Activated CD4-positive, alpha-beta T cell treated with anti-CD3 and anti-CD28 coated beads, Interleukin-2, Interleukin-4, amounts not matched to agents 100 ng/mL and 50 ng/mL, durations not matched to agents 16 hours and 8 hours (primary cell): ENCODE measurements around the gene SLC35D3.
"Not testable (repeated sequence)": the region's sequence is repeated elsewhere in the genome, so short reads cannot be mapped to it uniquely, and the experiment has no call there.

ENCODE experiments used
- DNase-seq: peaks from one replicate; pipeline ENCODE4 v3.0.0-alpha.2; 2020; ENCODE audit warnings: low spot score

Gene SLC35D3

GRCh38 chr6:136923116-136923953, 1.2 kb downstream of the SLC35D3 start:
- no peak for DNase-seq

- DNase-seq, result no peak
Observed at GRCh38 chr6:136923954-136924673, 2.0 kb downstream of the SLC35D3 start.

GRCh38 chr6:136926383-136926782, 4.3 kb downstream of the SLC35D3 start:
- no peak for DNase-seq

GRCh38 chr6:136927292-136927691, 5.2 kb downstream of the SLC35D3 start:
- DNase-seq, result no peak

- no peak for DNase-seq
Observed at GRCh38 chr6:136930528-136930927, 8.4 kb downstream of the SLC35D3 start.

- no peak for DNase-seq
Observed at GRCh38 chr6:136932599-136932998, 10.5 kb downstream of the SLC35D3 start.

- DNase-seq, result no peak
Observed at GRCh38 chr6:136945072-136945471, 23.0 kb downstream of the SLC35D3 start.

- no peak for DNase-seq
Observed at GRCh38 chr6:136945711-136946121, 23.6 kb downstream of the SLC35D3 start.

GRCh38 chr6:136947037-136947436, 24.9 kb downstream of the SLC35D3 start:
- no peak for DNase-seq

GRCh38 chr6:136949957-136950356, 27.9 kb downstream of the SLC35D3 start:
- DNase-seq, result not testable (repeated sequence)

GRCh38 chr6:136950436-136951126, 28.5 kb downstream of the SLC35D3 start:
- DNase-seq, result no peak

GRCh38 chr6:136952714-136953260, 30.7 kb downstream of the SLC35D3 start:
- DNase-seq, result no peak

GRCh38 chr6:136955123-136955522, 33.0 kb downstream of the SLC35D3 start:
- DNase-seq, result no peak

GRCh38 chr6:136956590-136957544, 34.8 kb downstream of the SLC35D3 start:
- DNase-seq, result no peak

- no peak for DNase-seq
Observed at GRCh38 chr6:136958168-136958567, 36.1 kb downstream of the SLC35D3 start.

GRCh38 chr6:136959471-136959891, 37.4 kb downstream of the SLC35D3 start:
- no peak for DNase-seq

GRCh38 chr6:136959935-136960334, 37.8 kb downstream of the SLC35D3 start:
- not testable (repeated sequence) for DNase-seq

- no peak for DNase-seq
Observed at GRCh38 chr6:136960781-136961180, 38.7 kb downstream of the SLC35D3 start.

- DNase-seq, result no peak
Observed at GRCh38 chr6:136961848-136962247, 39.7 kb downstream of the SLC35D3 start.

- DNase-seq, result no peak
Observed at GRCh38 chr6:136962661-136963060, 40.6 kb downstream of the SLC35D3 start.

- DNase-seq, result no peak
Observed at GRCh38 chr6:136963259-136963658, 41.2 kb downstream of the SLC35D3 start.
